ENCODE measurements around the gene ERG. TPM values are rescaled to one million over a fixed set of nuclear protein-coding genes. Genes with fewer than 3 reads are reported as not detected.

Gene ERG
- total RNA-seq, 1 experiment from 2014 or later = 0.11 TPM

DNA sequence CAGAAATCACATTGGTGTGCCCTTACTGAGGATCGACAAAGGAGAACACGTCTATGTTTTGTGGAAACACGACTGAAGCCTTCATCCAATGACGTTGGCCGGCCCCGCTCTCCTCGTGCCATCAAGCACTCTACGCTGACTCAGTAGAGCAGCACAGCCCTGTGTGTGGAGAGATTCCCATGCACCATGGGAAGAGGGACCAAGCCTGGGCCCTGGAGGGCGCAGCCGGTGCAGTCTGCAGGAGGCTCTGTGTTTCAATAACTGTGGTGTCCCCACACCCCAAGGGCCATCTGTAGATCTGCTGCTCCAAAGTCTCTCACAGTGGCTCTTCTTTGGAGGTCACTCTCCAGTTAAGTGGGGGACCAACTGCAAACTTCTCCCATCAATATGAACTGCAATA is 144.0 kb downstream of the ERG start:
- no peak overlapping the region for H2BK120ac ChIP-seq (ENCODE audit: low read depth, low read length, poor library complexity, severe bottlenecking)
- no peak overlapping the region for H3T11ph ChIP-seq (ENCODE audit: low read length)
- H3K79me2 ChIP-seq (ENCODE audit: insufficient read depth, low read length) = no peaks in the 10 kb centered on the region
- no peak overlapping the region for H3K23ac ChIP-seq (ENCODE audit: insufficient read length, low read depth, low read length)
- no peak overlapping the region for H3K14ac ChIP-seq (ENCODE audit: insufficient read depth, low read length)
- H3K4ac ChIP-seq (ENCODE audit: low read depth, low read length) = no peak overlapping the region
- peaks cover 37% of the 10 kb centered on the region for H3K27me3 Mint-ChIP-seq (ENCODE audit: low read depth)
- no peak for DNase-seq
- H3K9me3 Mint-ChIP-seq = peaks cover 2% of the 10 kb centered on the region in 2 experiments; a peak in 1 of 5 replicates
- no peak overlapping the region for H3K56ac ChIP-seq (ENCODE audit: insufficient read length, low read depth, low read length)
- H2BK15ac ChIP-seq (ENCODE audit: low read depth, low read length) = no peak overlapping the region
- WGBS (ENCODE audit: extremely low coverage, insufficient read length, low lambda C conversion rate) = no CpG with 5 or more reads among the region's 10 CpGs
- H2BK12ac ChIP-seq (ENCODE audit: insufficient read length, low read depth, low read length) = no peak overlapping the region
- no peak overlapping the region for H2AK5ac ChIP-seq (ENCODE audit: insufficient read length, low read length)
- no peaks in the 10 kb centered on the region for H3K9me3 ChIP-seq (ENCODE audit: control insufficient read depth, low read depth, low read length)
- H3K4me1 Mint-ChIP-seq = peaks cover 25 to 28% of the 10 kb centered on the region in 2 experiments
- H4K8ac ChIP-seq (replicated peaks; ENCODE audit: insufficient read length, low read depth, low read length) = no peak overlapping the region
- no peak overlapping the region for H3K4me2 ChIP-seq (ENCODE audit: insufficient read depth, insufficient read length, low read length)
- no peak overlapping the region for H4K5ac ChIP-seq (ENCODE audit: insufficient read length, low read depth, low read length)
- H3K4me3 Mint-ChIP-seq = no peak overlapping the region
- H3K27ac ChIP-seq (ENCODE audit: insufficient read length, low read depth, low read length) = no peak overlapping the region
- H4K91ac ChIP-seq (ENCODE audit: insufficient read length, low read depth, low read length) = no peak overlapping the region
- H3K27ac Mint-ChIP-seq = no peak overlapping the region
- H3K23me2 ChIP-seq (ENCODE audit: insufficient read length, low read depth, low read length, poor library complexity, severe bottlenecking) = no peaks in the 10 kb centered on the region
- H2BK20ac ChIP-seq (ENCODE audit: low read depth, low read length, poor library complexity, severe bottlenecking) = no peak overlapping the region
- H2BK5ac ChIP-seq (ENCODE audit: insufficient read length, low read length) = no peak overlapping the region
- H3K27me3 ChIP-seq (ENCODE audit: insufficient read depth, low read length) = no peaks in the 10 kb centered on the region; the same call in 1 of the 2 replicates
- H3K18ac ChIP-seq (ENCODE audit: insufficient read length, low read depth, low read length) = no peak overlapping the region
- H3K79me1 ChIP-seq (ENCODE audit: insufficient read depth, low read depth, low read length, poor library complexity, severe bottlenecking) = no peaks in the 10 kb centered on the region
- no peaks in the 10 kb centered on the region for H4K20me1 ChIP-seq (ENCODE audit: control insufficient read depth, insufficient read depth, insufficient read length)
- no peaks in the 10 kb centered on the region for H3K36me3 Mint-ChIP-seq (ENCODE audit: insufficient read depth in 1 of 3, low read depth in 3 of 3)
- TF ChIP-seq, protein P1, sequence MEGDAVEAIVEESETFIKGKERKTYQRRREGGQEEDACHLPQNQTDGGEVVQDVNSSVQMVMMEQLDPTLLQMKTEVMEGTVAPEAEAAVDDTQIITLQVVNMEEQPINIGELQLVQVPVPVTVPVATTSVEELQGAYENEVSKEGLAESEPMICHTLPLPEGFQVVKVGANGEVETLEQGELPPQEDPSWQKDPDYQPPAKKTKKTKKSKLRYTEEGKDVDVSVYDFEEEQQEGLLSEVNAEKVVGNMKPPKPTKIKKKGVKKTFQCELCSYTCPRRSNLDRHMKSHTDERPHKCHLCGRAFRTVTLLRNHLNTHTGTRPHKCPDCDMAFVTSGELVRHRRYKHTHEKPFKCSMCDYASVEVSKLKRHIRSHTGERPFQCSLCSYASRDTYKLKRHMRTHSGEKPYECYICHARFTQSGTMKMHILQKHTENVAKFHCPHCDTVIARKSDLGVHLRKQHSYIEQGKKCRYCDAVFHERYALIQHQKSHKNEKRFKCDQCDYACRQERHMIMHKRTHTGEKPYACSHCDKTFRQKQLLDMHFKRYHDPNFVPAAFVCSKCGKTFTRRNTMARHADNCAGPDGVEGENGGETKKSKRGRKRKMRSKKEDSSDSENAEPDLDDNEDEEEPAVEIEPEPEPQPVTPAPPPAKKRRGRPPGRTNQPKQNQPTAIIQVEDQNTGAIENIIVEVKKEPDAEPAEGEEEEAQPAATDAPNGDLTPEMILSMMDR (conservative IDR thresholded peaks at IDR 0.05) = no peak
- H2AFZ ChIP-seq (ENCODE audit: low read length) = no peak overlapping the region
- H3K4me1 ChIP-seq (ENCODE audit: insufficient read depth, low read length) = peaks cover 9% of the 10 kb centered on the region; the same call in 1 of the 2 replicates
- no peak overlapping the region for H3K9ac ChIP-seq (ENCODE audit: extremely low read depth, insufficient read length, low read length)

All from H9 (cell line).